ENCODE measurements around the gene GPR31.
"Not testable (repeated sequence)": the region's sequence is repeated elsewhere in the genome, so short reads cannot be mapped to it uniquely, and the experiment has no call there.

The GPR31 gene, protein sequence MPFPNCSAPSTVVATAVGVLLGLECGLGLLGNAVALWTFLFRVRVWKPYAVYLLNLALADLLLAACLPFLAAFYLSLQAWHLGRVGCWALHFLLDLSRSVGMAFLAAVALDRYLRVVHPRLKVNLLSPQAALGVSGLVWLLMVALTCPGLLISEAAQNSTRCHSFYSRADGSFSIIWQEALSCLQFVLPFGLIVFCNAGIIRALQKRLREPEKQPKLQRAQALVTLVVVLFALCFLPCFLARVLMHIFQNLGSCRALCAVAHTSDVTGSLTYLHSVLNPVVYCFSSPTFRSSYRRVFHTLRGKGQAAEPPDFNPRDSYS

DNA sequence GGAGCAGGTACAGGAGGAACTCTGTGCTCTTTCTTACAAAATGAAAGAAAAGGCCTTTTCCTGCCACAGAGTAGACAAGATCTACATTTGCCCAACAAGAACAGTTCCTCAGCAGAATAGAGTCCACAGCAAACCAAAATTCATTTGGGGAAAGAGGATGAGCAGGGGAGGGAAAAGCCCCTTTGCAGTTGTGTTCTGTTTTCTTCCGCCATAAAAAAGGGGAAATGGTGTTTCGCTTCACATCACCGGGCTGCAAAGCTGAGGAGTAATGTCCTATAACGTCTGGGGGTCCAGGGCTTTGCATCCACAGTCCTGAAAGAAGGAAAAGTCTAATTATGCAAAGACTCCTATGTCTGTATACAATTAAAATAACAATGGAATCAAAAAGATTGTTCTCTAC is at the start of gene GPR31:
TSS of gene GPR31 (minus strand) at position 118 of the 400 bp plus-strand sequence. CDS start 149 bp downstream, outside the sequence.
- no peak for DNase-seq

DNA sequence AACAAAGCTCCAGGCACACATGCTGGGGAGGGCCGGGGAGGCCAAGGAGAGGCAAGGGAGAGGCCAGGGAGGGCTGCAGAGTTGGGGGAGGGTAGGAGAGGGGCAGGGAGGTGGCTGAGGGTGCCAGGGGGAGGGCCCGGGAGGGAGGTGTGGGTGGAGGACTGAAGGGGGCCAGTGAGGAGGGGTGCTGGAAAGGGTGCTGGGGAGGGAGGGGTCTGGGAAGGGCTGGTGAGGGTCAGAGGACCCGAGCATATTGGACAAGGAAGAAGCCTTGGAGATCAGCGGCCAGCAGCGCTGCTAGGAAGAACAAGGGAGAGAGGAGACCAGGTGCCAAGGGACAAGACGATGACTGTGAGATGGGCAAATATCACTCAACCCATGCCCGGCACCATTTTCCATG is 49.7 kb upstream of the GPR31 start:
- no peak for DNase-seq

DNA sequence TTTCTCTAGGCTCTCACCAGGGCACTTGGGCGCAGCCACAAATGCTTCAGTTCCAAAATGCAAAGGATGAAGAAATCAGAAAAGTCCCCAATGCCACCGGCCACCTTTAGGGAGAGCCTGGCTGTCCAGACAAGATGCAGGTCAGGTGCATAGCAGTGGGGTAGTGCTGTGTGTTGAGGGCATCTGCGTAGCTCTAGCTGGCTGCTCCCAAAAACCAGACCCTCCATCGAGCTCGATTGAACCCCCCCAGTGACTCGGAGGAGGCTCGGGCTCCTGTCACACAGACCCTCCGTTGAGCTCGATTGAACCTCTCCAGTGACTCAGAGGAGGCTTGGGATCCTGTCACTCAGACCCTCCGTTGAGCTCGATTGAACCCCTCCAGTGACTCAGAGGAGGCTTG is 47.5 kb upstream of the GPR31 start:
- DNase-seq: not testable (repeated sequence)

DNA sequence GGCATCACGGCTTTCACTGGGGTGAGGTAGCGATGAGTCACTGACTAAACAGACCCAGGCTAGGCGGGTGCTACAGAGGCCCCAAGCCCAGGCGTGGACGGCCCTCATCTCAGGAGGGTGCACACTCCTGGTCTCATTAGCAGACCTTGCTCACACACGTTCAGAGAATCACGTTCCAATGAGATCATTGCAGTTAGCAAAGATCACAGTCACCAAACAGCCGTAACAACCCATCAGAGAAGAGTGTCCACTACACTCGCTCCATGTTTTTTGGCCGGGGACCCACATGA is 46.2 kb upstream of the GPR31 start:
- DNase-seq: not testable (repeated sequence)

DNA sequence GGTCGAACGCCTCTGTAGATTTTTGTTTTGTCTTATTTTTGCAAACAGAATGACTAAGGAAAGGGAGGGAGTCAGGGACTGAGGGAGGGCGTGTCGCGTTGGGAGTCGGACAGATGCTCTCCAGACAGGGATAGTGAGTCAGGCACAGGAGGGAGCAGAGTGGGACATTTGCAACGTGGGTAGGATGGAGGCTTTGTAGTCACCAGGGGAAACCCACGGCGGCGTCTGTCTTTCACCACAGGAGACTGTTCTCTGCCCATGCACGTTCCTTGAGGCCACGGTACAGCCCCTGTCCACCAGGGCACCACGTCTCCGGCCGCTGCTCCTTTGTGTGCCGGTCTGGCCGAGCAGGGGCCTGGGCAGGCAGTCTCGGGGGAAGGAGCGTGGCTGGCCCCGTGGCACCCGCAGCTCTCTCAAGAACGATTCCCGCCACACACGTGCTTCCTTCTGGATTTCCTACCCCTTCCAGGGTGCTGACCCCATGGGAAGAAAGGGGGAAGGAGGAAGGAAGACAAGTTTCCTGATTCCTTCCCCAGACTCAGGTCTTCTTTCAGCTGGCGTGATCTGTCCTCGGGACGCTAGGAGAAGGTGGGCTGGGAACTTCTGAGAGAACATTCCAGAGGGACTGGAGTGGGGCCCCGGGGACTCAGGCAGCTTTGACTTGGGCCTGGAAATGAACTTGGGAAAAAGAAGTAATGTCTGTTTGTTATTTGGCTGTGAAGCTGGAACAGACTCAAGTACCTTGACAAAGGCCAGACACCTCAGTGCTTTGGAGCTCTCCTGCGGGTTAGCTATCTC is 45.7 kb upstream of the GPR31 start:
- DNase-seq: not testable (repeated sequence)

DNA sequence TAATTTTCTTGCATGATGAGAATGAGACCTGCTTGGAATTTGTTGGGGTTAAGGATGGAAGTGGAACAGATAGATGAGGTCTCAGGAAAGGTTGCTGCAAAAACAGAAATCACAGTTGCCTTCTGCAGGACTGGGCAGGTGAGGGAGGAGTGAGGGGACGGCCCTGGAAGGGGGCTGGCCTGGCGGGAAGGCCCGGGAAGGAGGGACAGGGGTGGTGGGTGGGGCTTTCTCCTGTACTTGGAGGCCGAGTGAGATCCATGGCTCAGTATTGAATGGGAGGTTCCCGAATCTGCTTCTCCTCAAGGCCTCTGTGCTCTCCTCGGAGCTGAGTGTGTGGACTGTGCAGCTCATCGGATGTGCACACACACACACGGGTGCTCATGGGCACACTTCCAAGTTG is 44.8 kb upstream of the GPR31 start:
- DNase-seq: not testable (repeated sequence)

DNA sequence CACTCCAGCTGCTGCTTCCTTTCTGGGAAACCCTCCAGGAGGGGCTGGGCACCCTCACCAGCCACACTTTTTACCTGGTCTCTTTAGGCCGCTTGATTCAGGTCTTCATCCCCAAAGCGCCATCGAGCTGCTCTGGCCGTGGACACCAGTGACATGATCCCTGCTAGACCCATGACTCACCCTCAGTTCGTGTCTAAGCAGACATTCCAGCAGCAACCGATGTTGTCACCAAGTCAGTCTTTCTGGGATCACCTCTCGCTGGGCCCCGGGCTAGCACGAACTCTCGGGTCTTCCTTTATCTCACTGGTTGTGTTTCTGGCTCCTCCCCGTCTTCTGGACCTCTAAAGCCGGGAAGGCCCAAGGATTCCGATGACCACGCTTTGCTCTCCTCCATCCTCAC is 43.0 kb upstream of the GPR31 start:
- no peak for DNase-seq

DNA sequence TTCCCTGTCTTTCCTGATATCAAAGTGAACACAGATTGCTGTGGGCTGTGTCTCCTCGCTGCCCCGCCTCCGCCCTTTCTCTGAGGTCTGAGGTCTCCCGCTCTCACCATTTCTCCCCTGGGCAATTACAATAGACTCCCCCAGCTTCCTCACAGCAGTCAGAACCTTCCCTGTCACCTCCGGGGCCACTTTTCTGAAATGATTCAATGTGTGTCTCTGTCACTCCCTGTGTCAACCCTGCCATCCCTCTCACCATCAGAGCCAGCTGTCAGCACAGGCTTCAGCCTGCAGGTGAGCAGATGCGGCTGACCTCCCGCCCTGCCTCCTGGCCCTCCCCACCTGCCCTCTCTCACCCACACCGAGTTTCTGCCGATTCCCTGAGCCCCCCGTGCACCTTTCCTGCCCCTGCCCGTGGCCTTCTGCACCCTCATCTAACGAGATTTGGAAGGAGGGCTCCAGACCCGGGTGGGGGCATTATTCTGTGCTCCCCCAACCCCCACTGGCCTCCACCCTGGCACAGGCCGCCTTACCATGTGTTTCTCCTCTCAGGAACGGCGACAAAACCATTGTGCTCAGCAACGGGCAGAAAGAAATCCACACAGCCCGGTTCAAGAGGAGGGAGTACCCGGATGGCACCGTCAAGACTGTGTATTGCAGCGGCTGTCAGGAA is 38.3 kb upstream of the GPR31 start:
- DNase-seq: not testable (repeated sequence)

DNA sequence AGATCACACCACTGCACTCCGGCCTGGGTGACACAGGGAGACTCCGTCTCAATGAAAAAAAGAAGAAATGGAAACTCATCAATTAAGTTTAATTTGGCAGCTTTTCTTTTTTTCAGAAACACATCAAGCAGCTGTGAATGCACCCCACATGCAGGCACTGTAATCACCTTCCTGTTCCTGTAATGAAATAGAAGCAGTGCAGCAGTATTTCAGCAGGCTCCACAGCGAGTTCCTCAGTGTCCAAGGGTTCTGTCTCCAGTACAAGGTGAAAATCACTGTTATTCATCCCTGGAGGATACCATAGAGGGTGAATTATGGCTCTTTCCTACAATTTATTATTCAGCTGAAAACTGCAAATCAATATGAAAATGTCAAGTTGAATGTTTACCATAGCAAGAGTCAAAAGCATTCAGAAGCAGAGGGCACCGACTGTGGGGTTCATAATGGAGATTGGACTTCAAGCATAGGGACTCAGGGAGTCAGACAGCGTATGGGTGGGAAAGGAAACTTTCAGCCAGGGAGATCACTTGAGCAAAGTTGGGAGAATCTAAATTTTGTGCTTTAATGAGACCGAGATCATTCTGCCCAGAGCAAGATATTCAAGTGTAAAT is 35.8 kb upstream of the GPR31 start:
- DNase-seq: not testable (repeated sequence)

DNA sequence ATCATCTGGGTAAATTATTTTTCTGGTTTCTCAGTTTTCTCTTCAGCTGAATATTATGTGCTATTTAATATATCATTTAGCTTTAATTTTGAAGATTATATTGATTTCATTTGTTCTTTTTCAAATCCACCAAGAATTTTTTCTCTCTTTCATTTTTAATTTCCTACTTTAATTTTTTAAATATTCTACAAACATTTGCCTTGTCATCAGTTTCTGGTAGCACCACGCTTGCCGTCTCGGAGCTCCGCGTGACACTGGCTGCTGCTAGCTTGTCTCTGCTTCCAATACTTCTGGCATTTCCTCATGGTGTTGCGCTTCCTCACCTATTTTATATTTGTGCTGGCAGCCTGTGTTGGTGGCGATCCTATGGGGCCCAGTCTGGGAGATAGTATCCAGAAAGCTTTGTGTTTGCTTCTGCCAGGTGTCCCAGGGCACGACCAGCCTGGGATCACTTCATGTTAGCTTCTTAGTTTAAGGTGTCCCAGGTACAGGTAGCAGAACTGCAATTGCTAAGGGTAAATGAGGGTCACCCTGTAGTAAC is 33.3 kb upstream of the GPR31 start:
- not testable (repeated sequence) for DNase-seq

DNA sequence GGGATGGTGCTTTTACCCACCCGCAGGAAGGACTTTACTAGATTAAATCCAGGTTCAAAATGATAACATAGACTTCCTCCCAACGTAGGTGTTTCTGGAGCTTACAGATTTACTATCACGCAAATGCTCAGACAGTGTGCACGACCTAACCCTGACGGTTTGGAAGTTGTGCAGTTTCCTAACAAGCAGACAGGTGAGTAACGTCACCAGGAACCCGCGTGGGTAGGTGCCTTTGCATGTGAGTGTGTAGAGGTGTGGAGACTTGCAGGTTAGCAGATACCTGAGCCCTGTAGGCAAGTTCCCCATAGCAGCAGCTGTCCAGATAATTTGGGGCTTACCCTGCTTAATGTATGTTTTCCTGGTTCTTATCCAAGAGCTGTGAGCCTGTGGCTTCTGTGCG is 29.5 kb upstream of the GPR31 start:
- not testable (repeated sequence) for DNase-seq

DNA sequence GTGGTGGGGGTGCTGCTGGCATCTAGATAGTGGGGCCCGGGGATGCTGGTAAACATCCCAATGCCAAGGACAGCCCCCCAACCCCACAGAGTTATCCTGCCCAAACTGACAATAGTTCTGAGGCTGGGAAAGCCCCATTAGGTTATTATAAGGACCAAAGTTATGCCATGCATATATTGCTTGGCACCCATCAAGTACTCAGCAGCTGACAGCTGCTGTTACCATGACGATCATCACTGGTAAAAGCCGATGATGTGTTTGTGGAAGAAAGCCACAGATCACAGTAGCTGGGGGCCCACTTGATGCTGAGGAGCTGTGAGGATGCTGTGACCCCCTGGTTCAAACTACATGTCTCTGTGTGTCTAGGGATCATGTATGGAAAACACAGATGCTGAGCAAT is 27.3 kb upstream of the GPR31 start:
- DNase-seq: not testable (repeated sequence)

DNA sequence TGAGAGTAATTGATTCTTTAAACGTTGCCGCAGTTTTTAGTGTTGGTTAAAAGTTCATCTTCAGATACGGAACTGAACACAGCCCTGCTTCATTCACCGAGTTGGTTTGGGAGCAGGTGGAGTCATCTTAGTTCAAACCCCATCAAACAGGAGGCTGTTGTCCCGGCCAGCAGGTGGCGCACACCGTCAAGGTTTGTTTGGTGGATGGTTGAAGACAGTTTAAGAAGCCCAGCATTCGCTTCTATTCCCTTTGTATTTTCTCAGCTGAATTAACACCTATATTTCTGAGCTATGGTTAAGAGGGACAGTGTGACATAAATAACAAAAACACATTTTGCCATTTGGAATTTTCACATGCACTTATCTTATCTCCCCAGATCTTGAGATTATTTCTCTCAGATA is 25.1 kb upstream of the GPR31 start:
- DNase-seq: not testable (repeated sequence)

DNA sequence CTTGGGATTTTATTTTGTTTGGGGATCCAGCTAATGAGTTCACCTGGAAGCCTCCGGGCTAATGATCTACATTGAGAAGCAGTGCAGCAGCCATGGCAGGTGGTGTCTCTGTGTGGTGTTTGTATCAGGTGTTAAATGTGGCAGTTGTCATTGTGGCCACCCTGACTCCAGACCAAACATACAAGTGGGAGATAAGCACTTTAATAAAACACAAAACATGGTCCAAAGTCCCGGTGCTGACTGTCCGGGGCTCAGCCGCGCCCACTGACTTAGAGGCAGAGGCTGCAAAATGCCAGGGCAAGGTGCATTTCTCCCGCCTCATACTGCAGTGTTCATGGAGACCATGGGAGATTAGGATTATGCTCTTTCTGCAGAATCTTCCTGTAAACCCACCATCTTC is 23.6 kb upstream of the GPR31 start:
- DNase-seq: not testable (repeated sequence)

DNA sequence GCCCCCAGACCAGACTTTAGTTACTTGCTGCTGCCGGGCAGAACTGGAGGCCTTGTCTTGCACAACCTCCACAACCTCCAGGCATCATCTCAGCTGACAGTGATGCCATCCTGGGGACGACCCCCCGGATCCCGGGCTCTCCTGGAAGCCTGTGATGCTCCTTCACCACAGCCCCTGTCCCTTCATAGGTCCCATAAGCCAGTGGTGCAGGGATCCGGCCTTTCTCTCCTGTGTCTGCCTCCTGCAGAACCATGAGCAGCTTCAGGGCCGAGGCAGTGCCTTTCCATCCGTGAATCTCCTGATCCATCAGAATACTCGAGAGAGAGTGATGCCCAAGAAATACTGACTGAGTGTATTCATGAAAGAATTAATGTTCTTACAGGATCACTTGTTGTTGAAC is 22.3 kb upstream of the GPR31 start:
- not testable (repeated sequence) for DNase-seq

DNA sequence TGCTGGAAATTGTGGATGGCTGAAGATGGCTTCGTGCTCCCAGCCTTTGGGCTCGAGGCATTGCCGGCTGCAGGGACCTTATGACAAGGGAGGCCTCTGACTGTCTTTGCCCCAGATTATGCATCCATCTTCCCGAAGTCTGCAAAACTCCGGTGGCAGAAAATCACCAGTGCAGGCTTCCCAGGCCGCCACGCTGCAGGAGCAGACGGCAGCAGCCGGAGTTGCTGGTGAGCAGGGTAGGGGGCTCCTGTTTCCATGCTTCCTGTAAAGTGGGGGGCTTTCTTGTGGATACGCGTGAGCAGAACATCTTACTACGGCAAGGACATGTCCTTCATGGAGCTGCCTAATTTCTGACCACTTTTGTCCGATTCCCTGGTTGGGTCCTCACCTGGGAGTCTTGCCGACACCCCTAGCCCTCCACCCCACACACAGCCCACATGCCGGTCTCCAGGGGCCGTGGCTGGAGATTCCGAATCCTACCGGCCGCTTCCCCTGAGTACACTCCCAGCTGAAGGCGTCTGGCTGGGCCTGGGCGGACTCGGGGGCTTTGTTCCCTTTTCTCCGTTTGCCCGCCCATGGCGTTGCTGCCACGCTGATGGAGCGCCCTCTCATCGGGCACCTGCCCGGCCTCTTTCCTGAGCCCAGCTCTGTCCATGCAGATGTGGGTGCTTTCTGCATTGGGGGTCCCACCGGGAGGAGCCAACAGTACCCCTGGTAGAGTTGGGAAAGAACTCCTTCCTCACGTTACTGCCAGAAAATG is 21.3 kb upstream of the GPR31 start:
- not testable (repeated sequence) for DNase-seq

DNA sequence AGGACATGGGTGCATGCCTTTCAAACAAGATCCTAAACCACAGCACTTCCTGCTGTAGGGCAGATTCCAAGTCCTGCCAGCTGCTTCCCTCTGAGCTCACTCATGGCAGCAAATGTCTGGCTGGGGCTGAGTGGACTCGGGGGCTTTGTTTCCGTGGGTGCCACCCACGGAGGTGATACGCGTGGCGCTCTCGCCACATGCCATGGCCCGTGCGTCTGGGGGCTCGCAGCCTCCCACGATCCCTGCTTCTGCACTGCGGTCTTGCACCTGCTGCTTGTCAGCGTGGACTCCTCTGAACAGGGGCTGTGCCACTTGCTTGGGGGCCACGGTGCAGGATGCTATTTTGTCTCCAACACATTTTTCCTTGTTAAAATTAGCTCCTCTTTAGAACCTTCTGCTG is 19.5 kb upstream of the GPR31 start:
- not testable (repeated sequence) for DNase-seq

DNA sequence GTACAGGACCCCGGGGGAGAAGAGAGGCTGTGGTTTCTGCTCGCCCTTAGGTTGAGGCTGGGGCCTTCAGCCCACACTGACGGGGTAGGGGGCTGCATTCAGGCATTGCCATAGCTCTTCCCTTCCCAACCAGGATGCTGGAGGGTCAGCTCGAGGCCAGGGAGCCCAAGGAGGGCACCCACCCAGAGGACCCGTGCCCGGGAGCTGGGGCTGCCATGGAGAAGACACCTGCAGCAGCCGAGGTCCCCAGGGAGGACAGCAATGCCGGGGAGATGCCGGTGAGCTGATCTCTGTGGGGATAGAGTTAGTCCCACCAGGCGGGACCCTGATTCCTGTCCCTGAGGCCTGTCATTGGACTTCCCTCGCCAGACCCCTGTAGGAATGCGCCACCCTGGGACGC is 14.2 kb upstream of the GPR31 start:
- not testable (repeated sequence) for DNase-seq

DNA sequence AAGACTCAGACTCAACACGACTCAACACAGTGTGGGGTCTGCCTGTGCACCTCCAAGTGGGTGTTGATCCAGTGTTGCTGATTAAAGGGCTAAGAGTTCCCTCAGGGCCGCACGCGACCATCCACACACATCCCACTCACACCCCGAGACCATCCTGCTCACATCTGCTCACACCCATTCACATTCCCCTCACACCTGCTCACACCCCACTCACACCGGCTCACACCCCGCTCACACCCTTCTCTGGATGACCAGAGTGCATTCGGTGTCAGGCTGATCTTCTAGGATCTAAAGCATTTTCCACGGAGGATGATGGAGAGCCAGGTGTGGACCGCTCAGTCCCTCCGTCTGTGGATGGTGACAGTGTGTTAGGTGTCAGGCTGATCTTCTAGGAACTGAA is 13.5 kb upstream of the GPR31 start:
- not testable (repeated sequence) for DNase-seq

DNA sequence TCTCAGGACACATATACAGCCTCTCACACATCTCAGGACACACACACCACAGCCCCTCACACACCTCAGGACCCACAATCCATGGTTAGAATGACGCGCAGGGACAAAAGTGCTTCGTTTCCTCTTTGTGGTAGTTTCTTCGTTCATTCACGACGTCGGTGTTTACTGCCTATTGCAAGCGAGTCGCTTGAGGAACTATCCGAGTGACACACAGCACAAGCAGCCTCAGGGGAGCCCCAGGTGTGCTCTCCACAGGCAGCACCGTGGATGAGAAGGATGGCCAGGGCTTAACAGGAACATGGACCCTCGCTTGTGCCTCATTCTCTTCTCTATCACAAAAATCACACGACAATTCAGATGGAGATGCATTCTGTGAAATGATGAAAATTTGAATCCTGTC is 12.1 kb upstream of the GPR31 start:
- DNase-seq: not testable (repeated sequence)

DNA sequence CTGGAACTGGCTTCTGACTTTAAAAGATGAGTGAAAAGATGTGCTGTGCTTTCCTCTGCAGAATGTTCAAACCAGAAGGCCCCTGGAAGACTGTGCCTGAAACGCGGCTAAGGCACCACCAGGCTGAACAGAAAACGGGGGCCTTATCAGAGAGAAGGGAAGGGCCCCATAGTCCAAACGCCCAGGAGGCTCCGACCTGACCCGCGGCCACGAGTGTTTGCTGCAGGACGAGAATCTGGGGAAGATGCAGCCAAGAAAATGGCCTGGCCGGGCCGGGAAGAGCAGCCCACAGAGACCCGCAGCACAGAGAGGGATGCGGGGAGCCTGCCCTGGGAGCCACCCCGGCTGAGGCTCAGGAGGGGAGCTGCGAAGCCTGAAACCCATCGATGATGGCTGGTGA is 10.5 kb upstream of the GPR31 start:
- DNase-seq: not testable (repeated sequence)

DNA sequence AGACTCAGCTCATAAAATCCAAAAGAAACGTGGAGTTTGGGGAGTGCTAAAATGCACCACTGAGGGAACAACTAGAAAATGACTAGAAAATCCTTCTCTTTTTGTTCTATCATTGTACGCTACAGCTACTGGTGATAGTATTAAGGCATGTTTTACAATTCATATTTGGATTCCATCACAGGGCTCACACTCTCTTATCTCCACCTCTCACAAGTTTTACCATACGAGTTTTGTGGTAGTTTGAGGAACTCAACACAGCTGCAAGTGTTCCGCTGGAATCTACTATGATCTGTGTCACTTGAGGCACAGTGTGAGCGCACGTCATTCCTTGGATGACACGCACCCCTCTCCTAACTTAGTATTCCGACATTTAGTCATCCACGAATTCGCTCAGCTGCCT is 9.9 kb upstream of the GPR31 start:
- DNase-seq: not testable (repeated sequence)

Measured in DMS79 (cell line).